Stomach (tissue), 4 donors: ENCODE results near the gene XRCC5.

Experiments
- POLR2A ChIP-seq, 4 donors: fragments of 450-650 bp; IDR thresholded peaks; one replicate each; pipeline ENCODE4 v1.6.1; 2016; ENCODE audit warnings: antibody characterized with exemption in 4 of 4, control low read depth in 2 of 4, mild to moderate bottlenecking in 1 of 4, moderate library complexity in 1 of 4
- POLR2AphosphoS5 ChIP-seq, 3 donors: sonication (generic); formaldehyde crosslinking; IDR thresholded peaks; one replicate each; pipeline ENCODE4 v1.6.1; 2016; ENCODE audit warnings: antibody characterized with exemption in 3 of 3
- TF ChIP-seq, protein P1 (sequence below), 7 experiments: fragments of 450-650 bp in 4 of 7; fragments of 200-600 bp in 3 of 7; sonication (generic) in 3 of 7; IDR thresholded peaks; one replicate each; pipeline ENCODE4 v1.5.1; 2016 to 2019; ENCODE audit warnings: antibody characterized with exemption in 7 of 7, control low read depth in 2 of 7, mild to moderate bottlenecking in 1 of 7

DNA sequence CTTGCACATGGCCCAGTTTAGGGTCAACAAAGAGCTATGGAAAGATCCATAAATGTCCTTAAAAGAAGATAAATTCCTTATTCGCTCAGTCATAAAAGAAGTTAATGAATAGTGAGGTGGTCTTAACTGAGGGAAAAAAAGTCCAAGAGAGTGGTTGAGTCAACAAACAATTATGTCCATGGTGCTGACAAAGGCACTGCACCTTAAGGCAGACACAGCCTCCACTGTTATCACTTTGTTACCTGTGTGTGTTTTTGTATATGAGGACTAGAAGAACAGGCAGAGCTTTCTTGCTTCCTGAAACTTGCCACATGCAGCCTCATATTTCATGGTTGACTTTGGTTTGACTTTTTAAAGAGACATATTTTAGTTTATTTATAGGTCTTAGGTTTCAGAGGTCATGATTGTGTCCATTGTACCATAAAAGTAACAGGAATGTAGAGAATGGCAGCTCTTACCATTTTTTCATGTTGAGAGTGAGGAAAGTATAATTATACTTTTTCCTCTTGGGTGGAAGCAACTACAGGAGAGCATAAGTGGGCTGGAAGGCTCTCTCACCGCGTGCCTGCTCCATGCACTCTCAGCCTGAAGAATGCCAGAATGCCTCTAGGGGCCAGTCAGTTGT, 93.6 kb downstream of the XRCC5 start:
- TF ChIP-seq, protein P1, sequence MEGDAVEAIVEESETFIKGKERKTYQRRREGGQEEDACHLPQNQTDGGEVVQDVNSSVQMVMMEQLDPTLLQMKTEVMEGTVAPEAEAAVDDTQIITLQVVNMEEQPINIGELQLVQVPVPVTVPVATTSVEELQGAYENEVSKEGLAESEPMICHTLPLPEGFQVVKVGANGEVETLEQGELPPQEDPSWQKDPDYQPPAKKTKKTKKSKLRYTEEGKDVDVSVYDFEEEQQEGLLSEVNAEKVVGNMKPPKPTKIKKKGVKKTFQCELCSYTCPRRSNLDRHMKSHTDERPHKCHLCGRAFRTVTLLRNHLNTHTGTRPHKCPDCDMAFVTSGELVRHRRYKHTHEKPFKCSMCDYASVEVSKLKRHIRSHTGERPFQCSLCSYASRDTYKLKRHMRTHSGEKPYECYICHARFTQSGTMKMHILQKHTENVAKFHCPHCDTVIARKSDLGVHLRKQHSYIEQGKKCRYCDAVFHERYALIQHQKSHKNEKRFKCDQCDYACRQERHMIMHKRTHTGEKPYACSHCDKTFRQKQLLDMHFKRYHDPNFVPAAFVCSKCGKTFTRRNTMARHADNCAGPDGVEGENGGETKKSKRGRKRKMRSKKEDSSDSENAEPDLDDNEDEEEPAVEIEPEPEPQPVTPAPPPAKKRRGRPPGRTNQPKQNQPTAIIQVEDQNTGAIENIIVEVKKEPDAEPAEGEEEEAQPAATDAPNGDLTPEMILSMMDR (IDR thresholded peaks at IDR 0.05) = no peak
- TF ChIP-seq POLR2AphosphoS5 (IDR thresholded peaks at IDR 0.05) = no peak
- no peak for TF ChIP-seq POLR2A (IDR thresholded peaks at IDR 0.05)
